Trophoblast cell (in vitro differentiated cells and primary cell): ENCODE data around the gene SF3B6.
"Not testable (repeated sequence)": the region's sequence is repeated elsewhere in the genome, so short reads cannot be mapped to it uniquely, and the experiment has no call there.

ENCODE experiments used
- DNase-seq, 2 donors: peaks; one replicate each; pipeline ENCODE4 v3.0.0-alpha.2; 2016
- H2AFZ ChIP-seq: 2 replicates; pipeline ENCODE4 v1.6.1; 2013; ENCODE audit warnings: low read length, moderate library complexity, mild to moderate bottlenecking; ENCODE audit not compliant: insufficient read depth, poor library complexity
- H2AK5ac ChIP-seq: 2 replicates; pipeline ENCODE4 v1.6.1; 2013; ENCODE audit warnings: mild to moderate bottlenecking, low read length
- H2BK120ac ChIP-seq: 2 replicates; pipeline ENCODE4 v1.6.1; 2013; ENCODE audit warnings: low read length, mild to moderate bottlenecking, moderate library complexity; ENCODE audit not compliant: insufficient read depth, poor library complexity
- H2BK12ac ChIP-seq: 2 replicates; pipeline ENCODE4 v1.6.1; 2013; ENCODE audit warnings: mild to moderate bottlenecking, low read length, moderate library complexity
- H2BK5ac ChIP-seq: 2 replicates; pipeline ENCODE4 v1.6.1; 2013; ENCODE audit warnings: low read length, low read depth, moderate library complexity, mild to moderate bottlenecking; ENCODE audit not compliant: poor library complexity
- H3K14ac ChIP-seq: 2 replicates; pipeline ENCODE4 v1.6.1; 2013; ENCODE audit warnings: mild to moderate bottlenecking, low read length
- H3K18ac ChIP-seq: 2 replicates; pipeline ENCODE4 v1.6.1; 2013; ENCODE audit warnings: mild to moderate bottlenecking, low read length
- H3K23ac ChIP-seq: 2 replicates; pipeline ENCODE4 v1.6.1; 2013; ENCODE audit warnings: low read length
- H3K27ac ChIP-seq: 2 replicates; pipeline ENCODE4 v1.5.1; 2013; ENCODE audit warnings: low read depth, mild to moderate bottlenecking, inconsistent platforms, low read length, moderate library complexity
- H3K27me3 ChIP-seq: 2 replicates; pipeline ENCODE4 v1.6.1; 2013; ENCODE audit warnings: inconsistent platforms, mild to moderate bottlenecking, low read length, moderate library complexity; ENCODE audit not compliant: insufficient read depth
- H3K36me3 ChIP-seq, 2 experiments: 1 replicate in 1 of 2; 2 replicates in 1 of 2; pipeline ENCODE4 v1.6.1; 2013; ENCODE audit warnings: low read length in 2 of 2, mild to moderate bottlenecking in 2 of 2, moderate library complexity in 1 of 2; ENCODE audit not compliant: insufficient read depth in 2 of 2, control insufficient read depth in 1 of 2
- H3K4ac ChIP-seq: 2 replicates; pipeline ENCODE4 v1.6.1; 2013; ENCODE audit warnings: low read depth, mild to moderate bottlenecking, low read length, moderate library complexity
- H3K4me1 ChIP-seq, 2 experiments: 1 replicate in 1 of 2; 2 replicates in 1 of 2; pipeline ENCODE4 v1.6.1; 2013; ENCODE audit warnings: low read length in 2 of 2, mild to moderate bottlenecking in 2 of 2, moderate library complexity in 1 of 2; ENCODE audit not compliant: insufficient read depth in 2 of 2, control insufficient read depth in 1 of 2
- H3K4me2 ChIP-seq: 2 replicates; pipeline ENCODE4 v1.6.1; 2013; ENCODE audit warnings: inconsistent platforms, mild to moderate bottlenecking, low read length, moderate library complexity
- H3K4me3 ChIP-seq: 2 replicates; pipeline ENCODE4 v1.5.1; 2013; ENCODE audit warnings: mild to moderate bottlenecking, low read depth, low read length, inconsistent platforms
- H3K79me1 ChIP-seq: one replicate; pipeline ENCODE4 v1.6.1; 2013; ENCODE audit warnings: low read length
- H3K79me2 ChIP-seq: 2 replicates; pipeline ENCODE4 v1.6.1; 2013; ENCODE audit warnings: low read length, mild to moderate bottlenecking; ENCODE audit not compliant: control insufficient read depth, insufficient read depth, poor library complexity
- H3K9ac ChIP-seq: 2 replicates; pipeline ENCODE4 v1.6.1; 2013; ENCODE audit warnings: mild to moderate bottlenecking, low read length
- H3K9me3 ChIP-seq: 2 replicates; pipeline ENCODE4 v1.6.1; 2013; ENCODE audit warnings: low read depth, mild to moderate bottlenecking, control low read depth, inconsistent platforms, low read length; ENCODE audit not compliant: insufficient read depth
- H4K12ac ChIP-seq: 2 replicates; pipeline ENCODE4 v1.6.1; 2013; ENCODE audit warnings: low read depth, mild to moderate bottlenecking, low read length, moderate library complexity
- H4K8ac ChIP-seq: 2 replicates; pipeline ENCODE4 v1.6.1; 2013; ENCODE audit warnings: low read depth, mild to moderate bottlenecking, low read length, moderate library complexity
- H4K91ac ChIP-seq: one replicate; pipeline ENCODE4 v1.6.1; 2013; ENCODE audit warnings: low read depth, mild to moderate bottlenecking, low read length, moderate library complexity
- WGBS: extraction: QIAGEN DNeasy Blood & Tissue Kit; methylation state at CpG from one replicate; pipeline ENCODE4 v1.1.7; 2013; ENCODE audit warnings: missing lambda C conversion rate; ENCODE audit not compliant: insufficient read length, insufficient coverage; ENCODE audit errors: extremely low coverage; 5-methylcytosine and 5-hydroxymethylcytosine counted together

SF3B6 gene

DNA sequence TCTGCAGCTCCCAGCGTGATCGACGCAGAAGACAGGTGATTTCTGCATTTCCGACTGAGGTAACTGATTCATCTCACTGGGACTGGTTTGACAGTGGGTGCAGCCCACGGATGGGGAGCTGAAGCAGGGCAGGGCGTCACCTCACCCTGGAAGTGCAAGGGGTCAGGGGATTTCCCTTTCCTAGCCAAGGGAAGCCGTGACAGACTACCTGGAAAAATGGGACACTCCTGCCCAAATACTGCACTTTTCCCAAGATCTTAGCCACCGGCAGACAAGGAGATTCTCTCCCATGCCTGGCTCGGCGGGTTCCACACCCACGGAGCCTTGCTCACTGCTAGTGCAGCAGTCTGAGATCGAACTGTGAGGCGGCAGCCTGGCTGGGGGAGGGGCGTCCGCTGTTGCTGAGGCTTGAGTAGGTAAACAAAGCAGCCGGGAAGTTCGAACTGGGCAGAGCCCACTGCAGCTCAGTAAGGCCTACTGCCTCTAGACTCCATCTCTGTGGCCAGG lies 19.1 kb upstream of the SF3B6 start:
- no CpG with 5 or more reads among the region's 17 CpGs for WGBS
- H3K4me1 ChIP-seq, H3K27me3 ChIP-seq, H3K36me3 ChIP-seq, H3K9me3 ChIP-seq, H2BK5ac ChIP-seq, DNase-seq, H3K4me3 ChIP-seq, H3K79me1 ChIP-seq, H3K4me2 ChIP-seq, H2AK5ac ChIP-seq, H2BK120ac ChIP-seq, H3K23ac ChIP-seq, H3K9ac ChIP-seq, H3K14ac ChIP-seq, H4K12ac ChIP-seq, H4K8ac ChIP-seq, H3K4ac ChIP-seq, H2BK12ac ChIP-seq, H2AFZ ChIP-seq, H4K91ac ChIP-seq, H3K18ac ChIP-seq, H3K27ac ChIP-seq, H3K79me2 ChIP-seq: not testable (repeated sequence)

DNA sequence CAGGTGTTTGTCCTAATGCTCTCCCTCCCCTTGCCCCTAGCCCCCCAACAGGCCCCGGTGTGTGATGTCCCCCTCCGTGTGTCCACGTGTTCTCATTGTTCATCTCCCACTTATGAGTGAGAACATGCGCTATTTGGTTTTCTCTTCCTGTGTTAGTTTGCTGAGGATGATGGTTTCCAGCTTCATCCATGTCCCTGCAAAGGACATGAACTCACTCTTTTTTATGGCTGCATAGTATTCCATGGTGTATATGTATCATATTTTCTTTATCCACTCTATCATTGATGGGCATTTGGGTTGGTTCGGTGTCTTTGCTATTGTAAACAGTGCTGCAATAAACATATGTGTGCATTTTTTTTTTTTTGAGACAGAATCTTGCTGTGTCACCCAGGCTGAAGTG lies 17.1 kb upstream of the SF3B6 start:
- H4K91ac ChIP-seq = not testable (repeated sequence)

DNA sequence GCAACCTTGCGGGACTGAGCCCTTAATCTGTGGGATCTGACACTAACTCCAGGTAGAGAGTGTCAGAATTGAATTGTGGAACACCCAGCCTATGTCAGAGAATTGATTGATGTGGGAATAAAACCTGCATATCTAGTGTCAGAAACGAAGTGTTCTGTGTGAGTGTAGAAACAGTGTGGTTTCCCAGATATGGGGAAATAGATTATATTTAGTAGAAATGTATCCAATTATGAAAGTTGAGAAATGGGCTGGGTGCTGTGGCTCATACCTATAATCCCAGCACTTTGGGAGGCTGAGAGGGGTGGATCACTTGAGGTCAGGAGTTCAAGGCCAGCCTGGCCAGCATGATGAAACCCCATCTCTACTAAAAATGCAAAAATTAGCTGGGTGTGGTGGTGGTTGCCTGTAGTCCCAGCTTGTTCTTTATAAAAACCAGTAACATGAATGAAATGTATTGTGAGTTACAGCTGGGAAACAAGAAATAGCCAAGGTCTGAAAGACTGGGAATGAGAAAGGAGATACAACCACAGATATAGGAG lies 12.8 kb upstream of the SF3B6 start:
- no CpG with 5 or more reads among the region's 2 CpGs for WGBS
- no peak overlapping the region for H4K8ac ChIP-seq
- no peak overlapping the region for H2AK5ac ChIP-seq

More for the DNA sequence above, 17.1 kb upstream of the SF3B6 start:
- not testable (repeated sequence) for H3K14ac ChIP-seq, H3K27ac ChIP-seq, H2AFZ ChIP-seq, H3K79me2 ChIP-seq, H3K4me1 ChIP-seq, H3K9me3 ChIP-seq, H2BK120ac ChIP-seq, H3K4me3 ChIP-seq, H4K12ac ChIP-seq, H3K9ac ChIP-seq, H2BK5ac ChIP-seq, H4K8ac ChIP-seq, H3K18ac ChIP-seq, H3K4ac ChIP-seq, H3K27me3 ChIP-seq, H3K23ac ChIP-seq, H3K36me3 ChIP-seq, H2BK12ac ChIP-seq, H2AK5ac ChIP-seq, H3K4me2 ChIP-seq, H3K79me1 ChIP-seq, DNase-seq
- no CpG with 5 or more reads among the region's 5 CpGs for WGBS

DNA sequence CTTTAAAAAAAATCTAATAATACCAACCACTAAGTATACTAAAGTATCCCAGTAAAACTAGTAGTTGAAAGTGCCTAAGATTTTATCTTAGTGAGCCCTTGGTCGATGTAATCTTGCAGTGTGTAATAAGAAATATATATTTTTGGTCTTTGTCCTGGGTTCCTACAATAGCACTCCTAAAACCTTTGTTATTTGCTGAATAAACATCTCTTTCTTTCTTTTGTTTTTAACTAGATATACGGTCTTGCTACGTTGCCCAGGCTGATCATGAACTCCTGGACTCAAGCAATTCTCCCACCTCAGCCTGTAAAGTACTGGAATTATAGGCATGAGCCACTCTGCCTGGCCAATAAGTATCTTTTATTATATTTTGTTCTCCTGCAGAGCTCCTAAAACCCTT lies 10.9 kb upstream of the SF3B6 start:
- Histone ChIP-seq H3K18ac (no peak overlapping the region), H3K27ac (no peak overlapping the region), H4K8ac (no peak overlapping the region), H2BK5ac (no peak overlapping the region), H3K9me3 (no peaks in the 10 kb centered on the region), H4K12ac (no peak overlapping the region), H3K14ac (no peak overlapping the region), H4K91ac (no peak overlapping the region), H3K9ac (no peak overlapping the region), H3K79me2 (peaks cover 4% of the 10 kb centered on the region), H3K4ac (no peak overlapping the region), H3K27me3 (no peaks in the 10 kb centered on the region), H3K4me1 (peaks cover 7% of the 10 kb centered on the region in 2 experiments), H3K23ac (no peak overlapping the region), H2AK5ac (no peak overlapping the region), H2BK120ac (no peak overlapping the region), H3K4me2 (no peak overlapping the region), H2BK12ac (no peak overlapping the region), H3K36me3 (peaks cover 5 to 9% of the 10 kb centered on the region in 2 experiments), H2AFZ (no peak overlapping the region), H3K4me3 (no peak overlapping the region), H3K79me1 (peaks cover 14% of the 10 kb centered on the region)
- DNase-seq = no peak
- WGBS = no CpG with 5 or more reads among the region's 3 CpGs

More for the DNA sequence above, 12.8 kb upstream of the SF3B6 start:
- Histone ChIP-seq H2BK120ac (no peak overlapping the region), H4K91ac (no peak overlapping the region), H3K27ac (no peak overlapping the region), H2AFZ (no peak overlapping the region), H3K79me1 (peaks cover 10% of the 10 kb centered on the region), H3K4ac (no peak overlapping the region), H4K12ac (no peak overlapping the region), H3K9me3 (no peaks in the 10 kb centered on the region), H3K18ac (no peak overlapping the region), H3K23ac (no peak overlapping the region), H3K79me2 (peaks cover 4% of the 10 kb centered on the region), H3K4me1 (peaks cover 4 to 5% of the 10 kb centered on the region in 2 experiments), H2BK5ac (no peak overlapping the region), H3K9ac (no peak overlapping the region), H3K4me3 (no peak overlapping the region), H3K4me2 (no peak overlapping the region), H3K36me3 (no peaks in the 10 kb centered on the region), H3K27me3 (no peaks in the 10 kb centered on the region), H3K14ac (no peak overlapping the region), H2BK12ac (no peak overlapping the region)
- no peak for DNase-seq
